ENCODE measurements around the gene NKX2-8.

Gene NKX2-8

GRCh38 chr14:36618641-36619040, 36.2 kb upstream of the NKX2-8 start:
- no peak overlapping the region for H3K4me3 ChIP-seq (ENCODE audit: low read depth, low read length)
- DNase-seq (ENCODE audit: low read depth) = no peak
- no peak for TF ChIP-seq CTCF (conservative IDR thresholded peaks at IDR 0.05; ENCODE audit: low read depth, low read length)

- no peak overlapping the region for H3K4me3 ChIP-seq (ENCODE audit: low read depth, low read length)
- TF ChIP-seq CTCF (conservative IDR thresholded peaks at IDR 0.05; ENCODE audit: low read depth, low read length) = no peak
- DNase-seq (ENCODE audit: low read depth) = no peak
Observed at GRCh38 chr14:36617824-36618223, 35.4 kb upstream of the NKX2-8 start.

- peak; percentile 24 for DNase-seq (ENCODE audit: low read depth)
- TF ChIP-seq CTCF (conservative IDR thresholded peaks at IDR 0.05; ENCODE audit: low read depth, low read length) = no peak
- no peak overlapping the region for H3K4me3 ChIP-seq (ENCODE audit: low read depth, low read length)
Observed at GRCh38 chr14:36605506-36605857, 23.1 kb upstream of the NKX2-8 start.

GRCh38 chr14:36604757-36605505, 22.5 kb upstream of the NKX2-8 start:
- TF ChIP-seq CTCF (conservative IDR thresholded peaks at IDR 0.05; ENCODE audit: low read depth, low read length) = peak; percentile 85
- no peak overlapping the region for H3K4me3 ChIP-seq (ENCODE audit: low read depth, low read length)

GRCh38 chr14:36600431-36600830, 18.0 kb upstream of the NKX2-8 start:
- H3K4me3 ChIP-seq (ENCODE audit: low read depth, low read length) = no peak overlapping the region
- TF ChIP-seq CTCF (conservative IDR thresholded peaks at IDR 0.05; ENCODE audit: low read depth, low read length) = no peak
- DNase-seq (ENCODE audit: low read depth) = no peak

More at GRCh38 chr14:36604757-36605505, 22.5 kb upstream of the NKX2-8 start:
- peak; percentile 84 for DNase-seq (ENCODE audit: low read depth)

- H3K4me3 ChIP-seq (ENCODE audit: low read depth, low read length) = no peak overlapping the region
- no peak for TF ChIP-seq CTCF (conservative IDR thresholded peaks at IDR 0.05; ENCODE audit: low read depth, low read length)
- no peak for DNase-seq (ENCODE audit: low read depth)
Observed at GRCh38 chr14:36591482-36591881, 9.1 kb upstream of the NKX2-8 start.

- no peak for TF ChIP-seq CTCF (conservative IDR thresholded peaks at IDR 0.05; ENCODE audit: low read depth, low read length)
- DNase-seq (ENCODE audit: low read depth) = no peak
- H3K4me3 ChIP-seq (ENCODE audit: low read depth, low read length) = no peak overlapping the region
Observed at GRCh38 chr14:36588788-36589187, 6.4 kb upstream of the NKX2-8 start.

All from choroid plexus epithelial cell (primary cell).